HEK293 (cell line): ENCODE measurements around the gene PHF21A.

Experiments used
- BCL11B ChIP-seq: fragments of 450-650 bp; formaldehyde crosslinking; IDR thresholded peaks from 2 replicates; pipeline ENCODE4 v1.5.1; 2016; ENCODE audit warnings: low read depth, missing biosample characterization, missing genetic modification characterization
- IKZF3 ChIP-seq: fragments of 450-650 bp; IDR thresholded peaks from 2 replicates; pipeline ENCODE4 v1.5.0; 2018; ENCODE audit warnings: missing biosample characterization, mild to moderate bottlenecking, missing genetic modification characterization, moderate library complexity
- KLF16 ChIP-seq: fragments of 450-650 bp; formaldehyde crosslinking; IDR thresholded peaks from 2 replicates; pipeline ENCODE4 v1.5.1; 2017; ENCODE audit warnings: missing biosample characterization, missing genetic modification characterization
- MYNN ChIP-seq: fragments of 450-650 bp; formaldehyde crosslinking; IDR thresholded peaks from 2 replicates; pipeline ENCODE4 v1.5.1; 2016; ENCODE audit warnings: missing biosample characterization, missing genetic modification characterization, borderline replicate concordance
- ZBTB17 ChIP-seq: fragments of 450-650 bp; formaldehyde crosslinking; IDR thresholded peaks from 2 replicates; pipeline ENCODE4 v1.5.1; 2016; ENCODE audit warnings: missing biosample characterization, missing genetic modification characterization
- ZFP3 ChIP-seq: fragments of 450-650 bp; formaldehyde crosslinking; IDR thresholded peaks from 2 replicates; pipeline ENCODE4 v1.5.1; 2016; ENCODE audit warnings: low read depth, missing biosample characterization, missing genetic modification characterization
- ZFP41 ChIP-seq: fragments of 450-650 bp; formaldehyde crosslinking; IDR thresholded peaks from 2 replicates; pipeline ENCODE4 v1.5.1; 2016; ENCODE audit warnings: missing biosample characterization, missing genetic modification characterization, borderline replicate concordance
- ZNF114 ChIP-seq: fragments of 450-650 bp; formaldehyde crosslinking; IDR thresholded peaks from 2 replicates; pipeline ENCODE4 v1.5.0; 2017; ENCODE audit warnings: missing biosample characterization, missing genetic modification characterization
- ZNF146 ChIP-seq: fragments of 450-650 bp; formaldehyde crosslinking; IDR thresholded peaks from 2 replicates; pipeline ENCODE4 v1.5.1; 2016; ENCODE audit warnings: missing biosample characterization, missing genetic modification characterization
- ZNF155 ChIP-seq: fragments of 450-650 bp; formaldehyde crosslinking; IDR thresholded peaks from 2 replicates; pipeline ENCODE4 v1.5.1; 2016; ENCODE audit warnings: missing biosample characterization, missing genetic modification characterization
- ZNF175 ChIP-seq: fragments of 450-650 bp; formaldehyde crosslinking; IDR thresholded peaks from 2 replicates; pipeline ENCODE4 v1.5.1; 2016; ENCODE audit warnings: missing biosample characterization, missing genetic modification characterization
- ZNF19 ChIP-seq: fragments of 450-650 bp; formaldehyde crosslinking; IDR thresholded peaks from 2 replicates; pipeline ENCODE4; 2016; ENCODE audit warnings: missing biosample characterization, missing genetic modification characterization, low read depth
- ZNF221 ChIP-seq: fragments of 450-650 bp; formaldehyde crosslinking; IDR thresholded peaks from 2 replicates; pipeline ENCODE4 v1.5.1; 2017; ENCODE audit warnings: missing biosample characterization, missing genetic modification characterization, borderline replicate concordance
- ZNF223 ChIP-seq: fragments of 450-650 bp; formaldehyde crosslinking; IDR thresholded peaks from 2 replicates; pipeline ENCODE4 v1.5.1; 2016; ENCODE audit warnings: missing biosample characterization, missing genetic modification characterization
- ZNF292 ChIP-seq: fragments of 450-650 bp; formaldehyde crosslinking; IDR thresholded peaks from 2 replicates; pipeline ENCODE4 v1.5.1; 2016; ENCODE audit warnings: low read depth, missing biosample characterization, missing genetic modification characterization, borderline replicate concordance
- ZNF362 ChIP-seq: fragments of 450-650 bp; formaldehyde crosslinking; IDR thresholded peaks from 2 replicates; pipeline ENCODE4 v1.5.1; 2016; ENCODE audit warnings: missing biosample characterization, missing genetic modification characterization
- ZNF423 ChIP-seq: fragments of 450-650 bp; formaldehyde crosslinking; IDR thresholded peaks from 2 replicates; pipeline ENCODE4 v1.5.1; 2016; ENCODE audit warnings: missing biosample characterization, missing genetic modification characterization
- ZNF426 ChIP-seq: fragments of 450-650 bp; formaldehyde crosslinking; IDR thresholded peaks from 2 replicates; pipeline ENCODE4 v1.5.1; 2017; ENCODE audit warnings: missing biosample characterization, missing genetic modification characterization, mild to moderate bottlenecking, inconsistent platforms, moderate library complexity
- ZNF449 ChIP-seq: fragments of 450-650 bp; formaldehyde crosslinking; IDR thresholded peaks from 2 replicates; pipeline ENCODE4 v1.5.1; 2017; ENCODE audit warnings: missing biosample characterization, mild to moderate bottlenecking, missing genetic modification characterization, moderate library complexity
- ZNF521 ChIP-seq: fragments of 450-650 bp; formaldehyde crosslinking; IDR thresholded peaks from 2 replicates; pipeline ENCODE4 v1.5.1; 2017; ENCODE audit warnings: missing biosample characterization, mild to moderate bottlenecking, missing genetic modification characterization
- ZNF548 ChIP-seq: fragments of 450-650 bp; formaldehyde crosslinking; IDR thresholded peaks from 2 replicates; pipeline ENCODE4 v1.5.1; 2016; ENCODE audit warnings: missing biosample characterization, missing genetic modification characterization
- ZNF610 ChIP-seq: fragments of 450-650 bp; formaldehyde crosslinking; IDR thresholded peaks from 2 replicates; pipeline ENCODE4 v1.5.1; 2016; ENCODE audit warnings: missing biosample characterization, missing genetic modification characterization, borderline replicate concordance
- ZNF658 ChIP-seq: fragments of 450-650 bp; formaldehyde crosslinking; IDR thresholded peaks from 2 replicates; pipeline ENCODE4; 2016; ENCODE audit warnings: missing biosample characterization, missing genetic modification characterization
- ZNF792 ChIP-seq: fragments of 450-650 bp; formaldehyde crosslinking; IDR thresholded peaks from 2 replicates; pipeline ENCODE4 v1.5.1; 2016; ENCODE audit warnings: missing biosample characterization, missing genetic modification characterization
- ZSCAN16 ChIP-seq: fragments of 450-650 bp; formaldehyde crosslinking; IDR thresholded peaks from 2 replicates; pipeline ENCODE4 v1.5.1; 2016; ENCODE audit warnings: missing biosample characterization, missing genetic modification characterization
- TF ChIP-seq, protein P1 (sequence below): fragments of 450-650 bp; formaldehyde crosslinking; IDR thresholded peaks from 2 replicates; pipeline ENCODE4 v1.5.1; 2016; ENCODE audit warnings: missing biosample characterization, missing genetic modification characterization
- TF ChIP-seq, protein P2 (sequence below): fragments of 450-650 bp; formaldehyde crosslinking; IDR thresholded peaks from 2 replicates; pipeline ENCODE4 v1.5.1; 2016; ENCODE audit warnings: missing biosample characterization, missing genetic modification characterization
- TF ChIP-seq, protein P3 (sequence below): fragments of 450-650 bp; formaldehyde crosslinking; IDR thresholded peaks from 2 replicates; pipeline ENCODE4 v1.5.1; 2017; ENCODE audit warnings: missing biosample characterization, missing genetic modification characterization
- TF ChIP-seq, protein P4 (sequence below): fragments of 450-650 bp; formaldehyde crosslinking; IDR thresholded peaks from 2 replicates; pipeline ENCODE4 v1.5.1; 2017; ENCODE audit warnings: missing biosample characterization, missing genetic modification characterization

Gene PHF21A

DNA sequence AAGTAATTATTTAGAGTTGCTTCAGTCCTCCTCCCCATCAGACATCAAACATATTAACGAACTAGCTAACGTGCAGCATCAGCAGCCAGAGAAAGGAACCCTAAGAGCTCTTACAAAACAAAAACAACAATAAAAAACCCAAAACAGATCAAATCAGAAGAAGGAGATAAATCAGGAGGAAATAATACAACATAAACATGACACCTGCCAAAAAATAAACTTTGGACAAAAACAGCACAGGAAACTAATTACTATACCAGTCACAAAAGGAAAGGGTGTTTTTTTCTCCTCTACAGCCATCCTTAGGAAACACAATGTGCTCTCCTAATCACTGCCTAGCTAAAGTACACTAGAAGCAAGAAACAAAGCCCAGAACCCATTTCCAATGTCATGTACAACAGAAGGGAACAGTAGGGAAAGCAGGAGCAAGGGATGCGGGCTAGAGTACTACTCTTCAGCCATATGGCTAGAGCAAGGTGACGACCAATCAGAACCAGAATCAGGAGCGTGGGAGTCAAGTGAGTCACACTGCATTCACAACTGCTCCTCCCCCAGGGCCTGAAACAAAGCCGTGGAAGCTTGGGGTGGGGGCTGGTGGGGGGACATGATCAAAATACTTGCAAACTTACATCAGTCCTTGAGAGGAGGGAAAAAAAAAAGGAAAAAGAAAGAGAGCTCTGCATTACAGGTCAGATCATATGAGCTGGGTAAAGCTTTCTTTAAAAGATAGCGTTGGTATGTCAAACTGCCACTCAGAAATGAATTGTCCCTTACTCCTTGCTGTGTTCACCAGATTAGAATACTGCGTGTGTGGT, 138.4 kb downstream of the PHF21A start (continued):
- TF ChIP-seq ZNF449 (tag by site-specific recombination) (no peak), BCL11B (tag by site-specific recombination) (no peak), ZNF175 (no peak), ZNF521 (tag by site-specific recombination) (no peak), ZNF548 (tag by site-specific recombination) (no peak), ZFP41 (tag by site-specific recombination) (no peak), ZNF155 (no peak), ZNF423 (tag by site-specific recombination) (no peak), ZFP3 (tag by site-specific recombination) (no peak), ZNF658 (tag by site-specific recombination) (no peak), IKZF3 (peak; percentile 79), ZNF19 (tag by site-specific recombination) (no peak), ZNF223 (no peak), ZSCAN16 (tag by site-specific recombination) (no peak), ZNF114 (tag by site-specific recombination) (no peak), MYNN (no peak), ZNF426 (no peak), ZNF792 (tag by site-specific recombination) (no peak), ZNF362 (tag by site-specific recombination) (no peak), ZBTB17 (peak; percentile 51; the same call in 1 of the 2 replicates), ZNF292 (tag by site-specific recombination) (no peak), ZNF221 (tag by site-specific recombination) (no peak), KLF16 (tag by site-specific recombination) (no peak), ZNF146 (tag by site-specific recombination) (no peak), ZNF610 (tag by site-specific recombination) (no peak)
- TF ChIP-seq, protein P1, sequence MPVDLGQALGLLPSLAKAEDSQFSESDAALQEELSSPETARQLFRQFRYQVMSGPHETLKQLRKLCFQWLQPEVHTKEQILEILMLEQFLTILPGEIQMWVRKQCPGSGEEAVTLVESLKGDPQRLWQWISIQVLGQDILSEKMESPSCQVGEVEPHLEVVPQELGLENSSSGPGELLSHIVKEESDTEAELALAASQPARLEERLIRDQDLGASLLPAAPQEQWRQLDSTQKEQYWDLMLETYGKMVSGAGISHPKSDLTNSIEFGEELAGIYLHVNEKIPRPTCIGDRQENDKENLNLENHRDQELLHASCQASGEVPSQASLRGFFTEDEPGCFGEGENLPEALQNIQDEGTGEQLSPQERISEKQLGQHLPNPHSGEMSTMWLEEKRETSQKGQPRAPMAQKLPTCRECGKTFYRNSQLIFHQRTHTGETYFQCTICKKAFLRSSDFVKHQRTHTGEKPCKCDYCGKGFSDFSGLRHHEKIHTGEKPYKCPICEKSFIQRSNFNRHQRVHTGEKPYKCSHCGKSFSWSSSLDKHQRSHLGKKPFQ (tag by site-specific recombination), result no peak
- TF ChIP-seq, protein P2, sequence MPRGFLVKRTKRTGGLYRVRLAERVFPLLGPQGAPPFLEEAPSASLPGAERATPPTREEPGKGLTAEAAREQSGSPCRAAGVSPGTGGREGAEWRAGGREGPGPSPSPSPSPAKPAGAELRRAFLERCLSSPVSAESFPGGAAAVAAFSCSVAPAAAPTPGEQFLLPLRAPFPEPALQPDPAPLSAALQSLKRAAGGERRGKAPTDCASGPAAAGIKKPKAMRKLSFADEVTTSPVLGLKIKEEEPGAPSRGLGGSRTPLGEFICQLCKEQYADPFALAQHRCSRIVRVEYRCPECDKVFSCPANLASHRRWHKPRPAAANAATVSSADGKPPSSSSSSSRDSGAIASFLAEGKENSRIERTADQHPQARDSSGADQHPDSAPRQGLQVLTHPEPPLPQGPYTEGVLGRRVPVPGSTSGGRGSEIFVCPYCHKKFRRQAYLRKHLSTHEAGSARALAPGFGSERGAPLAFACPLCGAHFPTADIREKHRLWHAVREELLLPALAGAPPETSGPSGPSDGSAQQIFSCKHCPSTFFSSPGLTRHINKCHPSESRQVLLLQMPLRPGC (tag by site-specific recombination), result 0 out of 2 replicates have a peak, but pooled peaks have one; percentile 24
- TF ChIP-seq, protein P3, sequence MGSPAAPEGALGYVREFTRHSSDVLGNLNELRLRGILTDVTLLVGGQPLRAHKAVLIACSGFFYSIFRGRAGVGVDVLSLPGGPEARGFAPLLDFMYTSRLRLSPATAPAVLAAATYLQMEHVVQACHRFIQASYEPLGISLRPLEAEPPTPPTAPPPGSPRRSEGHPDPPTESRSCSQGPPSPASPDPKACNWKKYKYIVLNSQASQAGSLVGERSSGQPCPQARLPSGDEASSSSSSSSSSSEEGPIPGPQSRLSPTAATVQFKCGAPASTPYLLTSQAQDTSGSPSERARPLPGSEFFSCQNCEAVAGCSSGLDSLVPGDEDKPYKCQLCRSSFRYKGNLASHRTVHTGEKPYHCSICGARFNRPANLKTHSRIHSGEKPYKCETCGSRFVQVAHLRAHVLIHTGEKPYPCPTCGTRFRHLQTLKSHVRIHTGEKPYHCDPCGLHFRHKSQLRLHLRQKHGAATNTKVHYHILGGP (tag by site-specific recombination), result no peak
- TF ChIP-seq, protein P4, sequence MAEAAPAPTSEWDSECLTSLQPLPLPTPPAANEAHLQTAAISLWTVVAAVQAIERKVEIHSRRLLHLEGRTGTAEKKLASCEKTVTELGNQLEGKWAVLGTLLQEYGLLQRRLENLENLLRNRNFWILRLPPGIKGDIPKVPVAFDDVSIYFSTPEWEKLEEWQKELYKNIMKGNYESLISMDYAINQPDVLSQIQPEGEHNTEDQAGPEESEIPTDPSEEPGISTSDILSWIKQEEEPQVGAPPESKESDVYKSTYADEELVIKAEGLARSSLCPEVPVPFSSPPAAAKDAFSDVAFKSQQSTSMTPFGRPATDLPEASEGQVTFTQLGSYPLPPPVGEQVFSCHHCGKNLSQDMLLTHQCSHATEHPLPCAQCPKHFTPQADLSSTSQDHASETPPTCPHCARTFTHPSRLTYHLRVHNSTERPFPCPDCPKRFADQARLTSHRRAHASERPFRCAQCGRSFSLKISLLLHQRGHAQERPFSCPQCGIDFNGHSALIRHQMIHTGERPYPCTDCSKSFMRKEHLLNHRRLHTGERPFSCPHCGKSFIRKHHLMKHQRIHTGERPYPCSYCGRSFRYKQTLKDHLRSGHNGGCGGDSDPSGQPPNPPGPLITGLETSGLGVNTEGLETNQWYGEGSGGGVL (tag by site-specific recombination), result peak; percentile 97
